ENCODE results near the gene ZXDC.

ZXDC gene

DNA sequence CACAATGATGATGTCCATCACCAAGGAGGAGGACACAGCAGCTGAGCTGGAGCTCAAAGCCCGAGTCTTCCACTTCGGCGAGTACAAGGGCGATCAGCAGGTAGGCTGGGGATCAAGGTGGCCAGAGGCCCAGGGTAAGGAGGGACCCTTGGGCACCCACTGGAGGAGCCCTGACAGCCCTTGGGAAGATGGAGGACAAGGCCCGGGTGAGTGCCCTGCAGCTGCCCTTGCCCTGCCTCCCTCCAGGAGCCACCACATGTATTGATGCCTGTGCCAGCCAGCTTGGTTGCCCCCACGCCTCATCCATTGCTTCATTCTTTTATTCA lies 42.6 kb downstream of the ZXDC start:
- no peak for DNase-seq (ENCODE audit: low read depth in 1 of 2, low spot score in 1 of 2)
- no peak for TF ChIP-seq POLR2AphosphoS5 (IDR thresholded peaks at IDR 0.05; ENCODE audit: low read depth)
- TF ChIP-seq, protein P1, sequence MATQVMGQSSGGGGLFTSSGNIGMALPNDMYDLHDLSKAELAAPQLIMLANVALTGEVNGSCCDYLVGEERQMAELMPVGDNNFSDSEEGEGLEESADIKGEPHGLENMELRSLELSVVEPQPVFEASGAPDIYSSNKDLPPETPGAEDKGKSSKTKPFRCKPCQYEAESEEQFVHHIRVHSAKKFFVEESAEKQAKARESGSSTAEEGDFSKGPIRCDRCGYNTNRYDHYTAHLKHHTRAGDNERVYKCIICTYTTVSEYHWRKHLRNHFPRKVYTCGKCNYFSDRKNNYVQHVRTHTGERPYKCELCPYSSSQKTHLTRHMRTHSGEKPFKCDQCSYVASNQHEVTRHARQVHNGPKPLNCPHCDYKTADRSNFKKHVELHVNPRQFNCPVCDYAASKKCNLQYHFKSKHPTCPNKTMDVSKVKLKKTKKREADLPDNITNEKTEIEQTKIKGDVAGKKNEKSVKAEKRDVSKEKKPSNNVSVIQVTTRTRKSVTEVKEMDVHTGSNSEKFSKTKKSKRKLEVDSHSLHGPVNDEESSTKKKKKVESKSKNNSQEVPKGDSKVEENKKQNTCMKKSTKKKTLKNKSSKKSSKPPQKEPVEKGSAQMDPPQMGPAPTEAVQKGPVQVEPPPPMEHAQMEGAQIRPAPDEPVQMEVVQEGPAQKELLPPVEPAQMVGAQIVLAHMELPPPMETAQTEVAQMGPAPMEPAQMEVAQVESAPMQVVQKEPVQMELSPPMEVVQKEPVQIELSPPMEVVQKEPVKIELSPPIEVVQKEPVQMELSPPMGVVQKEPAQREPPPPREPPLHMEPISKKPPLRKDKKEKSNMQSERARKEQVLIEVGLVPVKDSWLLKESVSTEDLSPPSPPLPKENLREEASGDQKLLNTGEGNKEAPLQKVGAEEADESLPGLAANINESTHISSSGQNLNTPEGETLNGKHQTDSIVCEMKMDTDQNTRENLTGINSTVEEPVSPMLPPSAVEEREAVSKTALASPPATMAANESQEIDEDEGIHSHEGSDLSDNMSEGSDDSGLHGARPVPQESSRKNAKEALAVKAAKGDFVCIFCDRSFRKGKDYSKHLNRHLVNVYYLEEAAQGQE (IDR thresholded peaks at IDR 0.05; ENCODE audit: insufficient replicate concordance, low read depth): no peak
- TF ChIP-seq, protein P2, sequence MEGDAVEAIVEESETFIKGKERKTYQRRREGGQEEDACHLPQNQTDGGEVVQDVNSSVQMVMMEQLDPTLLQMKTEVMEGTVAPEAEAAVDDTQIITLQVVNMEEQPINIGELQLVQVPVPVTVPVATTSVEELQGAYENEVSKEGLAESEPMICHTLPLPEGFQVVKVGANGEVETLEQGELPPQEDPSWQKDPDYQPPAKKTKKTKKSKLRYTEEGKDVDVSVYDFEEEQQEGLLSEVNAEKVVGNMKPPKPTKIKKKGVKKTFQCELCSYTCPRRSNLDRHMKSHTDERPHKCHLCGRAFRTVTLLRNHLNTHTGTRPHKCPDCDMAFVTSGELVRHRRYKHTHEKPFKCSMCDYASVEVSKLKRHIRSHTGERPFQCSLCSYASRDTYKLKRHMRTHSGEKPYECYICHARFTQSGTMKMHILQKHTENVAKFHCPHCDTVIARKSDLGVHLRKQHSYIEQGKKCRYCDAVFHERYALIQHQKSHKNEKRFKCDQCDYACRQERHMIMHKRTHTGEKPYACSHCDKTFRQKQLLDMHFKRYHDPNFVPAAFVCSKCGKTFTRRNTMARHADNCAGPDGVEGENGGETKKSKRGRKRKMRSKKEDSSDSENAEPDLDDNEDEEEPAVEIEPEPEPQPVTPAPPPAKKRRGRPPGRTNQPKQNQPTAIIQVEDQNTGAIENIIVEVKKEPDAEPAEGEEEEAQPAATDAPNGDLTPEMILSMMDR (IDR thresholded peaks at IDR 0.05; ENCODE audit: insufficient read depth, low read length): no peak
- Histone ChIP-seq H3K27me3 (ENCODE audit: insufficient read depth, poor library complexity, severe bottlenecking) (no peaks in the 10 kb centered on the region), H3K27ac (replicated peaks) (no peak overlapping the region), H3K4me3 (replicated peaks; ENCODE audit: insufficient read depth, low read length) (no peak overlapping the region)

GRCh38 chr3:126432361-126433104 lies 43.2 kb downstream of the ZXDC start:
- no peak overlapping the region for H3K4me3 ChIP-seq (replicated peaks; ENCODE audit: insufficient read depth, low read length)
- TF ChIP-seq POLR2AphosphoS5 (IDR thresholded peaks at IDR 0.05; ENCODE audit: low read depth) (no peak), SPI1 (IDR thresholded peaks at IDR 0.05; ENCODE audit: borderline replicate concordance, low read depth) (no peak), GABPA (IDR thresholded peaks at IDR 0.05; ENCODE audit: low read depth) (no peak)
- TF ChIP-seq, protein P2 (IDR thresholded peaks at IDR 0.05; ENCODE audit: insufficient read depth, low read length): no peak
- TF ChIP-seq, protein P1 (IDR thresholded peaks at IDR 0.05; ENCODE audit: insufficient replicate concordance, low read depth): no peak
- no peak overlapping the region for H3K27ac ChIP-seq (replicated peaks)
- no peak for DNase-seq (ENCODE audit: low read depth in 1 of 2, low spot score in 1 of 2)
- H3K27me3 ChIP-seq (ENCODE audit: insufficient read depth, poor library complexity, severe bottlenecking): no peaks in the 10 kb centered on the region

DNA sequence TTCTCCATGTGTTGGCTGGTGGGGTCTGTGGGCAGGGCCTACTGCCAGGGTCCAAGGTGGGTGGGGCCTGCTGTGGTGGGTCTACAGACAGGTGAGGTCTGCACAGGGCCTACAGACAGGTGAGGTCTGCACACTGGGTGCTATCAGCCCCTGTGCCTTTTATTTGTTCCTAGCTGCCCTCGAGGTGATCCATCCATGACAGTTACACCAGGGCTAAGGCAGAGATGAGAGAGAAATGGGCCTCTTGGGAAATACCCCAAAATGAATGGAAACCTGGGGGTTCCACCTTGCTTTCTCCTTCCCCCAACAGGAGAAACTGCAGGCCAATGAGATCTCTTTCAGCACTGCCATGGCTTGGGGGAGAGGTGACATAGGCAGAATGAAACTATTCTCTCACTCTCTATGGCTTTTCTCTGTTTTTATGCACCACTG lies 44.6 kb downstream of the ZXDC start:
- TF ChIP-seq POLR2AphosphoS5 (IDR thresholded peaks at IDR 0.05; ENCODE audit: low read depth): no peak
- TF ChIP-seq SPI1 (IDR thresholded peaks at IDR 0.05; ENCODE audit: borderline replicate concordance, low read depth): no peak
- TF ChIP-seq, protein P2 (IDR thresholded peaks at IDR 0.05; ENCODE audit: insufficient read depth, low read length): no peak
- TF ChIP-seq, protein P1 (IDR thresholded peaks at IDR 0.05; ENCODE audit: insufficient replicate concordance, low read depth): no peak
- TF ChIP-seq GABPA (IDR thresholded peaks at IDR 0.05; ENCODE audit: low read depth): no peak
- Histone ChIP-seq H3K4me3 (replicated peaks; ENCODE audit: insufficient read depth, low read length) (no peak overlapping the region), H3K27ac (replicated peaks) (no peak overlapping the region), H3K27me3 (ENCODE audit: insufficient read depth, poor library complexity, severe bottlenecking) (no peaks in the 10 kb centered on the region)
- DNase-seq (ENCODE audit: low read depth in 1 of 2, low spot score in 1 of 2): no peak
